ENCODE measurements around the gene SH3GLB2.
"Not testable (repeated sequence)": the region's sequence is repeated elsewhere in the genome, so short reads cannot be mapped to it uniquely, and the experiment has no call there.

Gene SH3GLB2

GRCh38 chr9:128987805-128988204 lies 40.3 kb downstream of the SH3GLB2 start:
- DNase-seq = no peak

GRCh38 chr9:128986671-128987070 lies 41.5 kb downstream of the SH3GLB2 start:
- DNase-seq = no peak

- no peak for DNase-seq
Observed at GRCh38 chr9:128983536-128983935, 44.6 kb downstream of the SH3GLB2 start.

GRCh38 chr9:128979111-128979510 lies 49.0 kb downstream of the SH3GLB2 start:
- DNase-seq = no peak

GRCh38 chr9:128972956-128973355 lies 55.2 kb downstream of the SH3GLB2 start:
- no peak for DNase-seq

DNA sequence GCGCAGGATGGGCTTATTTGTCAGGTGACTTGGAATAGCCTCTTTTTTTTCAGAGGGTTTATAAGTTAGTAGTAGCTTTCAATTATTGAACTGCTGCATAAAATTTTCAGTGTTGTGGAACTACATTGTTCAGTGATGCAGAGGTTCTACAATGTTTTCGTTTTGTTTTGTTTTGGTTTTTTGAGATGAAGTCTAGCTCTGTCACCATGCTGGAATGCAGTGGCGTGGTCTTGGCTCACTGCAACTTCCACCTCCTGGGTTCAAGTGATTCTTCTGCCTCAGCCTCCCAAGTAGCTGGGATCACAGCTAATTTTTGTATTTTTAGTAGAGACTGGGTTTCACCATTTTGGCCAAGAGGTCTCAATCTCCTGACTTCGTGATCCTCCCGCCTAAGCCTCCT lies 58.6 kb downstream of the SH3GLB2 start:
- DNase-seq = no peak

DNA sequence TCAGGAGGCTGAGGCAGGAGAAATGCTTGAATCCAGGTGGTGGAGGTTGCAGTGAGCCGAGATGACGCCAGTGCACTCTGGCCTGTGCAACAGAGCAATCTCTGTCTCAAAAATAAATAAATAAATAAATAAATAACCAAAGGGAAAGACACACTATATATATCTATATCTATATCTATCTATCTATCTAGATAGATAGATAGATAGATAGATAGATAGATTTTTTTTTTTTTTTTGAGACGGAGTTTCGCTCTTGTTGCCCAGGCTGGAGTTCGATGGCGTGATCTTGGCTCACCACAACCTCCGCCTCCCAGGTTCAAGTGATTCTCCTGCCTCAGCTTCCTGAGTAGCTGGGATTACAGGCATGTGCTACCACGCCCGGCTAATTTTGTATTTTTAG lies 66.7 kb downstream of the SH3GLB2 start:
- DNase-seq = not testable (repeated sequence)

Data from NCI-H146 (cell line).